Glutamatergic neuron (in vitro differentiated cells): ENCODE measurements around the gene STX17. TPM values are rescaled to one million over a fixed set of nuclear protein-coding genes. Genes with fewer than 3 reads are reported as not detected.
A peak's percentile ranks its signal among the peaks of the same experiment; 100 is the strongest.

Experiments
- DNase-seq: peaks from one replicate; pipeline ENCODE4 v3.0.0; 2022
- H3K27ac Mint-ChIP-seq: one replicate; pipeline ENCODE4 v1.8.0; 2020; ENCODE audit warnings: mild to moderate bottlenecking, mixed read lengths, inconsistent platforms; ENCODE audit not compliant: unreplicated experiment
- H3K27me3 Mint-ChIP-seq: one replicate; pipeline ENCODE4 v1.8.0; 2020; ENCODE audit warnings: mild to moderate bottlenecking, moderate library complexity, mixed read lengths, inconsistent platforms; ENCODE audit not compliant: unreplicated experiment
- H3K36me3 Mint-ChIP-seq: one replicate; pipeline ENCODE4 v1.8.0; 2020; ENCODE audit warnings: mild to moderate bottlenecking, mixed read lengths, inconsistent platforms; ENCODE audit not compliant: unreplicated experiment
- H3K4me1 Mint-ChIP-seq: one replicate; pipeline ENCODE4 v1.8.0; 2020; ENCODE audit warnings: mild to moderate bottlenecking, low read depth, mixed read lengths, inconsistent platforms; ENCODE audit not compliant: unreplicated experiment
- H3K4me3 Mint-ChIP-seq: one replicate; pipeline ENCODE4 v1.8.0; 2020; ENCODE audit warnings: mild to moderate bottlenecking, mixed read lengths, inconsistent platforms; ENCODE audit not compliant: unreplicated experiment
- H3K9me3 Mint-ChIP-seq: one replicate; pipeline ENCODE4 v1.8.0; 2020; ENCODE audit warnings: mild to moderate bottlenecking, moderate library complexity, mixed read lengths, inconsistent platforms; ENCODE audit not compliant: unreplicated experiment
- total RNA-seq: library from RNA; stranded (reverse); fragmentation: NEBNext Ultra II Directional; extraction: Animal tissue kit (Norgen Biotek cat#: 25700); gene quantifications from one replicate; pipeline ENCODE4 v1.2.1, GENCODE V29; 2021; ENCODE audit not compliant: unreplicated experiment
- TF ChIP-seq, protein P1 (sequence below): fragments of 200-600 bp; sonication (generic); IDR thresholded peaks from one replicate; pipeline ENCODE4 v1.5.0; 2021; ENCODE audit not compliant: partially characterized antibody, unreplicated experiment

The STX17 gene
- total RNA-seq, 1 donor from 2014 or later = 14.1 TPM

- Mint-ChIP-seq H3K27ac (no peak overlapping the region), H3K27me3 (no peaks in the 10 kb centered on the region), H3K9me3 (peaks cover 4% of the 10 kb centered on the region), H3K4me3 (no peak overlapping the region), H3K36me3 (peaks cover 15% of the 10 kb centered on the region), H3K4me1 (no peaks in the 10 kb centered on the region)
- TF ChIP-seq, protein P1, sequence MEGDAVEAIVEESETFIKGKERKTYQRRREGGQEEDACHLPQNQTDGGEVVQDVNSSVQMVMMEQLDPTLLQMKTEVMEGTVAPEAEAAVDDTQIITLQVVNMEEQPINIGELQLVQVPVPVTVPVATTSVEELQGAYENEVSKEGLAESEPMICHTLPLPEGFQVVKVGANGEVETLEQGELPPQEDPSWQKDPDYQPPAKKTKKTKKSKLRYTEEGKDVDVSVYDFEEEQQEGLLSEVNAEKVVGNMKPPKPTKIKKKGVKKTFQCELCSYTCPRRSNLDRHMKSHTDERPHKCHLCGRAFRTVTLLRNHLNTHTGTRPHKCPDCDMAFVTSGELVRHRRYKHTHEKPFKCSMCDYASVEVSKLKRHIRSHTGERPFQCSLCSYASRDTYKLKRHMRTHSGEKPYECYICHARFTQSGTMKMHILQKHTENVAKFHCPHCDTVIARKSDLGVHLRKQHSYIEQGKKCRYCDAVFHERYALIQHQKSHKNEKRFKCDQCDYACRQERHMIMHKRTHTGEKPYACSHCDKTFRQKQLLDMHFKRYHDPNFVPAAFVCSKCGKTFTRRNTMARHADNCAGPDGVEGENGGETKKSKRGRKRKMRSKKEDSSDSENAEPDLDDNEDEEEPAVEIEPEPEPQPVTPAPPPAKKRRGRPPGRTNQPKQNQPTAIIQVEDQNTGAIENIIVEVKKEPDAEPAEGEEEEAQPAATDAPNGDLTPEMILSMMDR = no peak
- DNase-seq = no peak
Observed at GRCh38 chr9:99925541-99925940, 19.1 kb downstream of the STX17 start.

GRCh38 chr9:99929652-99930051 is 23.2 kb downstream of the STX17 start:
- Mint-ChIP-seq H3K36me3 (peaks cover 8% of the 10 kb centered on the region), H3K4me3 (no peak overlapping the region), H3K4me1 (no peaks in the 10 kb centered on the region), H3K9me3 (peaks cover 1% of the 10 kb centered on the region), H3K27me3 (no peaks in the 10 kb centered on the region), H3K27ac (no peak overlapping the region)
- no peak for DNase-seq
- TF ChIP-seq, protein P1 = no peak

- no peak overlapping the region for H3K4me3 Mint-ChIP-seq
- H3K9me3 Mint-ChIP-seq = no peaks in the 10 kb centered on the region
- TF ChIP-seq, protein P1 = no peak
- no peaks in the 10 kb centered on the region for H3K27me3 Mint-ChIP-seq
- DNase-seq = no peak
- H3K36me3 Mint-ChIP-seq = peaks cover 5% of the 10 kb centered on the region
- no peak overlapping the region for H3K27ac Mint-ChIP-seq
- no peaks in the 10 kb centered on the region for H3K4me1 Mint-ChIP-seq
Observed at GRCh38 chr9:99931155-99931840, 24.8 kb downstream of the STX17 start.

DNA sequence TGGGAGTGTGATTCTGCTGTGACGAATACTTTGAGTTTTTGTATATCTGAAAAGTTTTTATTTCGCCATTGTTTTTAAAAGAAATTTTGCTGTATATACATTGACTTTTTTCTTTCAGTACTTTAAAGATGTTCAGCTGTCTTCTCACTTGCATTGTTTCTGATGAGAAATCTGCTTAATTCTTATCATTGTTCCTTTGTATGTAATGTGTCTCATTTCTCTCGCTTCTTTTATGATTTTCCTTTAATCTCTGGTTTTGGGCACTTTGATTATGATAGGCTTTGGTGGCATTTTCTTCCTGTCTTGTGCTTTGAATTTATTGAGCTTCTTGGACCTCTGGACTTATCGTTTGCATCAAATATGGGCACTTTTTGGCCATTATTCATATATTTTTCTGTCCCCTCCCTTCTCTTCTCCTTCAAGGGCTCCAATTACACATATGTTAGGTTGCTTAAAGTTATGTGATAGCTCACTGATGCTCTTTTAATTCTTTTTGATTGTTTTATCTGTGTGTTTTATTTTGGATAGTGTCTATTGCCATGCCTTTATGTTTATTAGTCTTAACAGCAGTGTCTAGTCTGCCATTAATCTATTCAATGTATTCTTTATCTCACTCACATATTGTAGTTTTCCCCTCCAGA is 30.6 kb downstream of the STX17 start:
- Mint-ChIP-seq H3K9me3 (no peaks in the 10 kb centered on the region), H3K36me3 (peaks cover 16% of the 10 kb centered on the region)
- TF ChIP-seq, protein P1 = no peak

GRCh38 chr9:99947395-99947794 is 40.9 kb downstream of the STX17 start:
- no peak overlapping the region for H3K27ac Mint-ChIP-seq
- no peaks in the 10 kb centered on the region for H3K27me3 Mint-ChIP-seq
- TF ChIP-seq, protein P1 = peak; percentile 11
- no peak overlapping the region for H3K4me3 Mint-ChIP-seq
- DNase-seq = no peak
- H3K9me3 Mint-ChIP-seq = peaks cover 1% of the 10 kb centered on the region
- H3K36me3 Mint-ChIP-seq = no peaks in the 10 kb centered on the region
- H3K4me1 Mint-ChIP-seq = no peaks in the 10 kb centered on the region

More for the DNA sequence above, 30.6 kb downstream of the STX17 start:
- Mint-ChIP-seq H3K27ac (no peak overlapping the region), H3K4me1 (no peaks in the 10 kb centered on the region), H3K27me3 (no peaks in the 10 kb centered on the region), H3K4me3 (no peak overlapping the region)
- DNase-seq = no peak
